GM18502 (cell line): ENCODE results near the gene EXD3.

Experiments
- ATAC-seq: cut with Tn5 transposase; IDR thresholded peaks from one replicate; pipeline ENCODE4 v1.9.1; 2021; ENCODE audit warnings: mild to moderate bottlenecking; ENCODE audit not compliant: unreplicated experiment, poor library complexity

EXD3 gene

GRCh38 chr9:137279741-137280473 lies 143.1 kb downstream of the EXD3 start:
- ATAC-seq: no peak

DNA sequence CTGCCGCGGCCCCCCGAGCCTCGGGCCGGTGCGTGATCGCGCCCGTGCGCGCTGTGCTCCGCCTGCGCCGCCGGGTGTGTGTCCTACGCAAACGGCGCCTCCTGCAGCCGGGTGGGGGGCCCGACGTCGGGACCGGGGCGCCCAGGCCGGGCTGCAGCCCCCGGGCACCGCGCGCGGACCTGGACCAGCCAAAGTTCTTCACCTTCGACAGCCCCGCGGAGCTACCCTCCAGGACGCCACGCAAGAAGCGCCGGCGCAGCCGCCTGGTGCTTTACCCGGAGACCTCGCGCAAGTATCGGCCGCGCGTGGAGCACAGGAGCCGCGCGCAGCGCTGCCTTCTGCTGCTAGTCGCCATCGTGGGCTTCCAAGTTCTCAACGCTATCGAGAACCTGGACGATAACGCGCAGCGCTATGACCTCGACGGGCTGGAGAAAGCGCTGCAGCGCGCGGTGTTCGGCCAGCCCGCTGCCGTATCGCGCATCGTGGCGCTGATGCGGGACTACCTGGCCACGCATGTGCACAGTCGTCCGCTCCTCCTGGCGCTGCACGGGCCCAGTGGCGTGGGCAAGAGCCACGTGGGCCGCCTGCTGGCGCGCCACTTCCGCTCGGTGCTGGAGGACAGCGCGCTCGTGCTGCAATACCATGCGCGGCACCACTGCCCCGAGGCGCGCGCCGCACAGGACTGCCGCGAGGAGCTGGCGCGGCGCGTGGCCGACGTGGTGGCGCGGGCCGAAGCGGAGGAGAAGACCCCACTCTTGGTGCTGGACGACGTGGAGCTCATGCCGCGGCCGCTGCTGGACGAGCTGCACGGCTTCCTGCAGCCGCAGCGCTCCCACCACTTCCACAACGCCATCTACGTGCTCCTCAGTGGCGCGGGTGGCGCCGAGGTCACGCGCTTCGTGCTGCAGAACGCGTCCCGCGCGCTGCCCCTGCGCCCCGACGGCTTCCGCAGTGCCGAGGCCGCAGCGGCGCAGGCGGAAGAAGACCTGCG lies 143.9 kb downstream of the EXD3 start:
- ATAC-seq: no peak

- no peak for ATAC-seq
These were observed 144.8 kb downstream of the EXD3 start for GRCh38 chr9:137278061-137278701.

DNA sequence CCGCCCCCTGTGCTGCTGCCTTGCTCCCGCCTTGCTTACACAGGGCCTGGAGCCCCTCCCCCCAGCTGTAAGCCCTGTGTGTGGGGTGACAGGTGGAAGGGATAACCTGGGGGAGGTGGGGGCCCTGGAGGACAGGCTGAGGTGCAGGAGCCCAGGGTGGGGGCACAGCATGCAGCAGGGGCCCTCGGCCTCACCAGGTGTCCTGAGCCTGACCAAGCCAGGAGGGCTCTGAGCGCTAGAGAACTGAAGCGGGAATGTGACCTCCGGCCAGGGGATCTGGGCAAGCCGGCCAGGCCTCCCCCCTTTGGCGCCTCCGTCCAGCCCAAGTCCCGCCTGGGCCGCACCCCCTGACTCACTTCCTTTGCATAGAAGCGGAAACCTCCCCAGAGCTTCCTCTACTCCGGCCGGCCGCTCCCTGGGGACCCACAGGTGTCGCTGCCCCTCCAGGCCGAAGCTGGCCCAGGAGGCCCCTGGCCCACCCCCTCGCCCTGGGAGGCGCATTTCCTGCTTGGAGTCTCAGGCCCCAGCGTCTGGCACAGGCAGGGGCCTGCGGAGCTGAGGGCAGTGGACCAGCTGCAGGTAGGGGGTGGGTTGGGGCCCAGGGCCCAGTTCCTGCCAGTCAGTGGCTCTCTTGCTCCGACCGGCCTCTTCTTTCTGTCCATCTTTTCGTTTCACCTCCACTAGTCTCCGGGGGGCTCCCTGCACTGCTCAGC lies 145.5 kb downstream of the EXD3 start, which contains the start of gene TOR4A:
TSS of gene TOR4A (plus strand) at position 398 of the 713 bp plus-strand sequence. CDS start 964 bp downstream, outside the sequence.
- ATAC-seq: peak; percentile 63

DNA sequence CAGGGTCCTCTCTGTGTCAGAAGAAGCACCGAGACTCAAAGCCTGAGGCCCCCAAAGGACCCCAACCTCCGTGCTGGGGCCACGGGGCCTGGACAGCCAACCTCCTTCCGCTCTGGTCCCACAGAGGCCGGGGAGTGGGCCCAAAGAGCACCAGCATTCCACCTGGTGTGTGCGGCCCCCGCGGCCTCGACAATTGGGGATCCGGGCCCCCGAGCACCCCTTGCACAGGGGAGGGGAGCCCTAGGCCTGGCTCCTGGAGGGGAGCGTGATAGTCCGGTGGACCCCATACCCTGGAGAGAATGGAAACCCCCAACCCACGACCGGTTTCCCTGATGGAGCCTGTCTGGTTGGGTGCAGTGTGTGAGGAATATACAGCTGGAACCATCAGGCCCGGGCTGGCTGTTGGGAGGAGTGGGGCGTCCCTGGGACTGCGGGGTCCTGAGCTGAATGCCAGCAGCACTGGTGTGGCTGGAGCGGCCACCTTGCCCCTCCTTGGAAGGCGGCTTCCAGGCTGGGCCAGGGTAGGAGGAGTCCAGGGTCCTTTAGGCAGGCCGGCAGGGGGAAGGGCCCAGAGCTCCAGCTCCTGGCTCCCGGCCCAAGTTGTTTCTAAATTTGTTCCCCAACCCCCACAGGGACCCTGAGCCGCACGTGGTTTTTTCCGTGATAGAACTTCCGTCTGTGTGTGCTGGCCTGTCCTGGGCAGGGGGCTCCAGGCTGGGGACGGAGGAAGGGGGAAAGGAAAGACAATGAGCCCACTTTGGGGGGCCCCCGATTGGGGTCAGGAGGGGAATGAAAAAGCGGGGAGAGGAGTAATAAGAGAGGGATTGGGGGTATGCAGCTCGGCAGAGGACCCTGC lies 146.3 kb downstream of the EXD3 start:
- ATAC-seq: no peak

DNA sequence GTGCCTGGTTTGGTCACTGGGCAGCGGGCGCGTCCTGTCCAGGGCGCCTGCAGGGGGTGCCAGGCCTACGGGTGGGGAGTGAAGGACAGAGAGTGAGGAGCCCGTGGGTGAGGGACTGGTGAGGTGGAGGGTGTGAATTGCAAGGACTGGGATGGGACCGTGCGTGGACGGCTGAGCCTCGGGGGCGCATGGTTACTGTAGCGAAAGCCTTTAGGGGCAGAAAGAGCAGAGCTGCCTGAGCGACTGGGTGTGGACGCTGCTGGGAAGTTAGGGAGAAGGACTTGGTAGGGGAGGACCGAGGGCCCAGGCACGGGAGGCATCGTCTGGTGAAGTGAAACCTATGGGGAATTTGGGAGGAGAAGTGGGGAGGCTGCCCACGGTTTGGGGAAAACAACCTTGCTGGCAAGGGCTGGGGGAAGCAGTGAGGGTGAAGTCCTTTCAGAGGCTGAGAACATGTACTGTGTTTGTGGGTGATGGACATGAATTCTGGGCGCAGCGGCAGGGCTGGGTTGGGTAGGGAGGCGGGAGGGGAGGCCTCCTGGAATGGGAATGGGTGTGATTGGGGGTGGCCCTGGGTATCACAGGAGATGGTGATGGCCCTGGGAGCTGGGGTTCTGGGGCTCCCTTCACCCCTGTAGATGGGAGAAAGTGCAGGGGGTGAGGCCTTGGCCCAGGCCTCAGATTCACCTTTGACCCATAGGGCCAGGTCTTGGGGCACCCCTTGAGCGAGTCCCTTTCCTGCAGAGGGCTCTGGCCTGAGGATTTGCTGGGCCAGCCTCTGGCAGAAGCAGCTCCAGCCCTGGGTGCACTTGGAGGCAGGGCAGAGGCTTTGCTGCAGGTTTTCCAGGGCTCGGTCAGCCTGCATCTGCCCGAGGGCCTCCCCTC lies 147.1 kb downstream of the EXD3 start:
- ATAC-seq: no peak

- ATAC-seq: no peak
These were observed 147.8 kb downstream of the EXD3 start for GRCh38 chr9:137275203-137275587.

DNA sequence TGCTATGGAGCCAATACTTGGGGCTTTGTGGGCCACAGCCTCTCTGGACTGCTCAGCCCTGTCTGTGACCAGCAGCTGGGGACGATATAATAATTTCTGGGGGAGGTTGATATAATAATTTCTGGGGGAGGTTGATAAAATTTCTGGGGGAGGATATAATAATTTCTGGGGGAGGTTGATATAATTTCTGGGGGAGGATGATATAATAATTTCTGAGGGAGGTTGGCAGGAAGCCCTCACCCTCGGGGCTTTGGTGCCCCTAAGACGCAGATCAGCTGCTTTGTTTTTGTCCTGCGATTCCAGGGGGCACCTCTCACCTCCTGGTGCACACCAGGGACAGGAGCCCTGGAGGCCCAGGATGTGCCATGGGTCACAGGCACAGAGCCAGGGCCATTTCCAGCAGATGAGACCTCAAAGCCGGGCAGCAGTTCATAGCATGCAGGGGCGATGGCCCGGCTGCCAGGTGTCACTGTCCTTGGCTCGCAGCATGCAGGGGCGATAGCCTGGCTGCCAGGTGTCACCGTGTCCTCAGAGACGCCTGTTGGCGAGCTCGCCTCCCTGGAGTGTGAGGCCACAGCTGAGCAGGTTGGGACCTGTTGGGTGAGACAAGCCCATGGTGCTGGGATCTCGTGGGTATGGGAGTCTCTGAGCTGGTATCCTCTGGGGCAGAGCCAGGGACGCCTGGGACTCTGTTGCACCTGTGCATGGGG lies 149.2 kb downstream of the EXD3 start:
- no peak for ATAC-seq

DNA sequence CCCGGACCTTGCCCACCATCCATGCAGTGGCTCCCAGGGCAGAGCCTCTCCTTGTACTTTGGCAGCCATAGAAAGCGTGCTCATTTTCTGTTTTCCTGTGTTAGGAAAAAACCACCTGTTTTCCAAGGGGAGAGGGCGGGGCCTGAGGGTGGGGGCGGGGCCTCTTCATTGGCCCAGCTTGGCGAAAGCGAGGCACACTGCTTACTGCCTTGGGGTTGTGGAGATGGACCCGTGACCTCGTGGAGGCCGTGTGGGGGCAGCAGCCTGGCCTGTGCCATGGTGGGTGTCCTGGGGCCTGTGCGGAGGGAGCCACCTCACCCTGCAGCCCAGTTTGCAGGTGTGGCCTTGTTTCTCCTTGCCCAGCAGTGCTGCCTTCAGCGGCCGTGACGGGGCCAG lies 149.9 kb downstream of the EXD3 start:
- ATAC-seq: no peak

DNA sequence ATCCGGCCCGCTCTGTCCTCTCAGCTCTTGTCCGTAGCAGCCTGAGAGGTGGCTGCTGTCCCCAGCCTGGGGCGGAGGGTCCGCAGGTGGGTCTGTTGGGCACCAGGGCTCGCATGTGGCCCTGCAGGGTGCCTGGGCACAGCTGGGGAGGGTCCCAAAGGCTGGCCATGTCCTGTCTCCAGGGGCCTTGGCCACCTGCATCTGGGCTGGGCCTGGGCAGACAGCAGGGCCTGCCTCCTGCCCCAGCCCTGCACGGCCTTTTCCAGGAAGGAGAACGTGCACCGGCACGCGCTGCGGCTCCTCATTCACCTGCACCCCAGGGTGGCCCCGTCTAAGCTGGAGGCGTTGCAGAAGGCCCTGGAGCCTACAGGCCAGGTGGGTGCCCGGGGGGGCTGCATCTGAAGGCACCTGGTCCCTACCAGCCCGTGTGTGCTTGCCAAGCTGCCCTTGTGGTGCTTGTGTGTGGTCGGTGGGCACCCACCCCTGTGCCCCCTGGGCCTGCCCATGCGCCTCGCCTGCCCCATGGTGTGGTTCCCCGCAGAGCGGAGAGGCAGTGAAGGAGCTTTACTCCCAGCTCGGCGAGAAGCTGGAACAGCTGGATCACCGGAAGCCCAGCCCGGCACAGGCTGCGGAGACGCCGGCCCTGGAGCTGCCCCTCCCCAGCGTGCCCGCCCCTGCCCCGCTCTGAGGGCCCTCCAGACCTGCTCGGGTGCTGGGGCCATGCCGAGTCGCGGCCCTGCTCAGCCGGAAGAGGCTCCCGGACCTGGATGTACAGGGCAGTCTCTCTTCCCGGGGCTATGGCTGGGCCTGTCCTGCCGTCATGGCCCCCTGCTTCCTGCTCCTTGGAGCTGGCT lies 150.5 kb downstream of the EXD3 start:
- no peak for ATAC-seq

- no peak for ATAC-seq
These were observed 151.3 kb downstream of the EXD3 start for GRCh38 chr9:137271696-137272076.

- ATAC-seq: no peak
These were observed 151.8 kb downstream of the EXD3 start for GRCh38 chr9:137270929-137271695.

GRCh38 chr9:137269231-137269772 lies 153.7 kb downstream of the EXD3 start:
- no peak for ATAC-seq

DNA sequence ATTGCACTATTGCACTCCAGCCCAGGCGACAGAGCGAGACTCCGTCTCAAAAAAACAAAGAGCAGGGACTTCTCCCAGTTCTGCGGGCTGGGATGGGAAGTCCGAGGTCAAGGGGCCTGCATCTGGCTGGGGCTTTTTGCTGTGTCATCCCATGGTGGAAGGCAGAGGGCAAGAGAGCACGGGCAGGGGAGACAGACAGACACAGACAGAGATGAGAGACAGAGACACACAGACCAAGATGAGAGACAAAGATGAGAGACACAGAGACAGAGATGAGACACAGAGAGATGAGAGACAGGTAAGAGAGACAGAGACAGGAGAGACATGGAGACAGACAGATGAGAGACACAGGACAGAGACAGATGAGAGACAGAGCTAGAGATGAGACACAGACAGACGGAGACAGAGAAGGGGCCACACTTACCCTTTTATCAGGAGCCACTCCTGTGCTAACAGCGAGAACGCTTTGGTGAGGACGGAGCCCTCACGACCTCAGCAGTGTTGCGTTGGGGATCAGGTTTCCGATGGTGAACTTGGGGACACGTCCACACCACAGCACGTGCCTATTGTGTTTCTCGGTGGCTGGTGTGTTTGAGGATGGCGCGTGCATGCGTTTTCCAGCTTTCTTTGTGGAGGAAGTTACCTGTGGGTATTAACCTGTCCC lies 154.3 kb downstream of the EXD3 start:
- ATAC-seq: no peak

DNA sequence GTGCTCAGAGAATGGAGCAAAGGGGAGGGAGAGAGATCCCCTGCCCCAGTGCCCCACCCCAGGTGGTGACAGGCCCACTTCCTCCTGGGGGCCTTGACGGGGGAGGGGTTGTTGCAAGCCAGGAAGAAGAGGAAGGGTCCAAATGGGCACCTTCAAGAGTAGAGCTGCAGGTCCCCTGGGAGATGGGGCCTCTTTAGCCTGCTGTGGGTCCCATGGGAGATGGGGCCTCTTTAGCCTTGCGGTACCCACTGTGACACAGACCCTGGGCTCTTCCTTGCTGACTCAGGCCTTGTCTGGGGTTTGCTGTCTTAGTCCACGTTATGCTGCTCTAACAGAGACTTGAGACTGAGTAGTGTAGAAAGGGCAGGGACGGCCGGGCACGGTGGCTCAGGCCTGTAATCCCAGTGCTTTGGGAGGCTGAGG lies 155.0 kb downstream of the EXD3 start:
- ATAC-seq: no peak
